Subcutaneous abdominal adipose tissue (tissue), 5 donors: ENCODE data around the gene MRC1.

ENCODE experiments used
- H3K27ac ChIP-seq: one replicate; pipeline ENCODE4 v1.7.0; 2013; ENCODE audit warnings: low read depth, mild to moderate bottlenecking, inconsistent platforms, low read length, moderate library complexity
- H3K27me3 ChIP-seq, 5 donors: one replicate each; pipeline ENCODE4 v1.7.0; 2013; ENCODE audit warnings: low read length in 5 of 5, inconsistent platforms in 1 of 5; ENCODE audit not compliant: control insufficient read depth in 5 of 5, insufficient read depth in 4 of 5
- H3K36me3 ChIP-seq, 5 donors: one replicate each; pipeline ENCODE4 v1.7.0; 2013; ENCODE audit warnings: low read length in 5 of 5; ENCODE audit not compliant: control insufficient read depth in 5 of 5, insufficient read depth in 5 of 5
- H3K4me1 ChIP-seq, 5 donors: one replicate each; pipeline ENCODE4 v1.7.0; 2013; ENCODE audit warnings: low read length in 5 of 5, mild to moderate bottlenecking in 3 of 5, moderate library complexity in 1 of 5; ENCODE audit not compliant: control insufficient read depth in 5 of 5, insufficient read depth in 5 of 5
- H3K4me3 ChIP-seq, 5 donors: one replicate each; pipeline ENCODE4 v1.7.0; 2013; ENCODE audit warnings: low read length in 5 of 5, low read depth in 1 of 5
- H3K9ac ChIP-seq, 5 donors: one replicate each; pipeline ENCODE4 v1.7.0; 2013; ENCODE audit warnings: low read length in 5 of 5, mild to moderate bottlenecking in 4 of 5, moderate library complexity in 3 of 5
- H3K9me3 ChIP-seq, 5 donors: one replicate each; pipeline ENCODE4 v1.7.0; 2013; ENCODE audit warnings: low read length in 5 of 5; ENCODE audit not compliant: control insufficient read depth in 5 of 5
- donor health status: healthy.
- donor health status: healthy.
- donor health status: healthy.
- donor health status: healthy.
- donor health status: healthy.

Gene MRC1

GRCh38 chr10:17836942-17837341 lies 27.8 kb downstream of the MRC1 start:
- Histone ChIP-seq H3K9ac (peak overlapping the region in 1 of 5 donors; percentile 41), H3K36me3 (peaks cover 0 to 4% (median 0%) of the 10 kb centered on the region in 5 donors), H3K27me3 (peaks cover 0 to 8% (median 3%) of the 10 kb centered on the region in 5 donors), H3K4me3 (peak overlapping the region; percentile 22 to 57 (median 27)), H3K27ac (no peak overlapping the region), H3K4me1 (peaks cover 0 to 28% (median 16%) of the 10 kb centered on the region in 5 donors), H3K9me3 (no peaks in the 10 kb centered on the region)

DNA sequence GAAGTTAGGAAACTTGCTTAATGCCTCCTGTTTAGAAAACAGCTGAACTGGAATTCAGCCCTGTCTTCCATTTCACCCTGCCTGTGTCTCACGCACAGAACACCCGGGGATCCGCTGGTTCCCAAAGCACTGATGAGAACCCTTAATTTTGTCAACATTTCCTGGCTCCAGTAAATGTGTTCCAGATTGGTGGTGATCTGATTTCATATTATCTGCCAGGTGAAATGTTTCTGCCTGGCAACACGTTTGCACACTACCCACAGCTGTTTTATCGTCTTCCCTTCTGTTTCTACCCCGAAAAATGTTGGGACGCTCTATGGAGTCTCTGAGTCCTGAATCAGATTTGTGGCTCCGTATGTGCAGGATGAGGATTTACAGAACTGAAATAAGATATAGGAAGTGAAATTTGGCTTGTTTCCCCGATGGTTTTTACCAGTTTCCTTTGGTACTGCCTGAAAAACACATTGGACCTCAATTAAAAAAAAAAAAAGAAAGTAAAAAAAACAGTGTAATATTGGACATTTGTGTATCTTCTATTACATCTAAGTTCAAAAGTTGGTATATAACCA lies 29.0 kb downstream of the MRC1 start:
- Histone ChIP-seq H3K4me1 (peaks cover 0 to 28% (median 16%) of the 10 kb centered on the region in 5 donors), H3K27me3 (peaks cover 0 to 8% (median 3%) of the 10 kb centered on the region in 5 donors), H3K36me3 (peaks cover 0 to 4% (median 0%) of the 10 kb centered on the region in 5 donors), H3K4me3 (no peak overlapping the region), H3K27ac (no peak overlapping the region), H3K9me3 (no peaks in the 10 kb centered on the region), H3K9ac (no peak overlapping the region)

- H3K9me3 ChIP-seq: no peaks in the 10 kb centered on the region
- no peaks in the 10 kb centered on the region for H3K36me3 ChIP-seq
- peaks cover 0 to 21% (median 12%) of the 10 kb centered on the region in 5 donors for H3K4me1 ChIP-seq
- no peak overlapping the region for H3K9ac ChIP-seq
- H3K27ac ChIP-seq: no peak overlapping the region
- peaks cover 0 to 3% (median under 1%) of the 10 kb centered on the region in 5 donors for H3K27me3 ChIP-seq
- H3K4me3 ChIP-seq: no peak overlapping the region
These were observed 31.9 kb downstream of the MRC1 start for GRCh38 chr10:17841050-17841449.

DNA sequence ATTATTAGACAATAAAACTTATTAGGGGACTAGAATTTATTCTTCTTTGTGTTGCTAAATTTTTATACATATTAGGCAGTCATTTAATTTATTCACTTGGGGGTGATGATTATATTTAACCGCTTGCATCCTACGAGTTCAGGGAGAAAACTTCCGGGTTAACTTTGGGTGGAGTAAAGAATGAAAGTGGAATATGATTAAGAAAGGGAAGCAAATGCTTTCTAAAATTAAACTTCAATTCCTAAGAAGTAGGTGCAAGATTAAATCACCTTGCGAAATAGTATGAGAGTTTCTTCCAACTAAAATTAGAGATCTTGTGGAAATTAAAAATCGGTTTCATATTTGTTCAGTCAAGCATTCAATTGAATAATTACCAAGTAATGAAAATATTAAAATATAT lies 33.5 kb downstream of the MRC1 start:
- peaks cover 0 to 3% (median 0%) of the 10 kb centered on the region in 5 donors for H3K36me3 ChIP-seq
- peaks cover 0 to 10% (median 0%) of the 10 kb centered on the region in 5 donors for H3K4me1 ChIP-seq
- H3K9me3 ChIP-seq: no peaks in the 10 kb centered on the region
- peaks cover 0 to 3% (median 0%) of the 10 kb centered on the region in 5 donors for H3K27me3 ChIP-seq
- no peak overlapping the region for H3K4me3 ChIP-seq
- no peak overlapping the region for H3K27ac ChIP-seq
- H3K9ac ChIP-seq: no peak overlapping the region

DNA sequence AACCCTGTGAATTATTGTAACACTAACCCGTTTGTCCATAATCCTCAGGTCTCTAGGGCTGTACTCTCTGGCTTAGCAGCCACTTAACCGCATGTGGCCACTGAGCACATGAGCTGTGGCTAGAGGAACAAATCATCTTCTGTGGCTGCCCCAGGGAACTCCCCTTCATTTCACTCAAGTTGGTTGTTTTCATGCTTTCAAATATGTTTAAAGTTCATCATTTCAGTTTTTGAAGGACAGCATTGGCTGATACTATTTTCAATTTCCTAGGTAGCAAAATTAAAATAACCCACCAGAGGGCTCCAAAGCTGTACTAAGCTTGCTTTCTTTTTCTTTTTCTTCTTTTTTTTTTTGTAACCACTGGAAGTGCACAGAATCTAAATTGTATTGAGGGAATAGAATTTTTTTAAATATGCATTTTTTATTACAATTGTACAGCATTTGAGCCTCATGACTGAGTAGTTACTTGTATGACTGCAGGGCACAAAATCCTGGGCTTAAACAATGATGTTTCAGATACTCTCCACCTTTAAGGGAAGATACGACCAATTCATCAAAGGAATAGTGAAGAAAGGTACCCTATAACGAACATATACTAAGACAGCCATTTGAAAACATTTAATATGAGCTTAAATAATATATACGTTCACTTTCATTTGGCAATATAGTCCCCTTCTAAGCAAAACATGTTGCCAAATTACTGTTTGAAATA lies 38.6 kb downstream of the MRC1 start:
- no peak overlapping the region for H3K9ac ChIP-seq
- H3K36me3 ChIP-seq: peaks cover 0 to 3% (median 0%) of the 10 kb centered on the region in 5 donors
- no peak overlapping the region for H3K4me3 ChIP-seq
- no peaks in the 10 kb centered on the region for H3K9me3 ChIP-seq
- H3K27me3 ChIP-seq: no peaks in the 10 kb centered on the region
- no peak overlapping the region for H3K27ac ChIP-seq
- peaks cover 0 to 11% (median 7%) of the 10 kb centered on the region in 5 donors for H3K4me1 ChIP-seq

DNA sequence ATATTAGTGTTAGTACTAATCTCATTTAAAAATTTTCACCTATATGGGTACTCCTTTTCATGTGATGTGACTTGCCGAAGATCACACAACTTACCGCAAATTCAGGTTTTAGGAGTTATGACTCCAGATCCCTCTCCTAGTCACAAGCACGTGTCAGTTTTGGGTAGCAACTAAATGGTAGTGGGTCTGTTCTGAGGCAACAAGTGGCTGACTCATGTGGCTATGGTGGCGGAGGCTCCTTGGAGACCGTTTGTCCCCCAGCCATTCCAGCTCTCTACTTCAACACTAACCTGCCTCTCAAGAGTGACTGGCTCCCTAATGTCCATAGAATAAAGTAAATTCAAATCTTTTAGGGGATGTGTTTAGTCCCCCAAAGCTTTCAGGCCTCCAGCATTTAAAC lies 39.5 kb downstream of the MRC1 start:
- Histone ChIP-seq H3K27ac (no peak overlapping the region), H3K27me3 (no peaks in the 10 kb centered on the region), H3K4me3 (no peak overlapping the region), H3K9me3 (no peaks in the 10 kb centered on the region), H3K9ac (no peak overlapping the region), H3K4me1 (peaks cover 0 to 11% (median 7%) of the 10 kb centered on the region in 5 donors), H3K36me3 (peaks cover 0 to 3% (median 0%) of the 10 kb centered on the region in 5 donors)

GRCh38 chr10:17850501-17850900 lies 41.4 kb downstream of the MRC1 start:
- no peak overlapping the region for H3K9ac ChIP-seq
- H3K36me3 ChIP-seq: peaks cover 0 to 3% (median 0%) of the 10 kb centered on the region in 5 donors
- no peaks in the 10 kb centered on the region for H3K27me3 ChIP-seq
- H3K9me3 ChIP-seq: no peaks in the 10 kb centered on the region
- H3K27ac ChIP-seq: no peak overlapping the region
- H3K4me3 ChIP-seq: no peak overlapping the region
- peaks cover 0 to 11% (median 9%) of the 10 kb centered on the region in 5 donors for H3K4me1 ChIP-seq

DNA sequence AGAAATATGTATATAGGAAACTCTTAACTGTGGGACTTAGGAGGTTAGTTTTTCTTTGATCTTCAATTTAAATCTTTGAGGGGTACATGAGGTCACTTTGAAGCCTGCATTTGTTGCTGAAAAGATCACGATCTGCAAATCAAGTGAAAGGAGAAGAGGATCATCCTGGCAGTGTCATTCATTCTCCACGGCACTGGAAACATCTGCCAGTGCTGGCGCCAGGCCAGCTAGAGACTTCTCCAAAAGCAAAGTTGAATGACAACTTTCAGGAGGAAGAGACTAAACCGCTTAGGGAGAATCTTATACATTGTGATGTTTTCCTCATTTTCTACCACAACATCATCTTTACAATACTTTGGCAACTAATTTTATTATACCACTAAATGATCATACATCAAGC lies 42.5 kb downstream of the MRC1 start:
- no peaks in the 10 kb centered on the region for H3K27me3 ChIP-seq
- H3K4me1 ChIP-seq: peaks cover 0 to 11% (median 9%) of the 10 kb centered on the region in 5 donors
- H3K9me3 ChIP-seq: no peaks in the 10 kb centered on the region

DNA sequence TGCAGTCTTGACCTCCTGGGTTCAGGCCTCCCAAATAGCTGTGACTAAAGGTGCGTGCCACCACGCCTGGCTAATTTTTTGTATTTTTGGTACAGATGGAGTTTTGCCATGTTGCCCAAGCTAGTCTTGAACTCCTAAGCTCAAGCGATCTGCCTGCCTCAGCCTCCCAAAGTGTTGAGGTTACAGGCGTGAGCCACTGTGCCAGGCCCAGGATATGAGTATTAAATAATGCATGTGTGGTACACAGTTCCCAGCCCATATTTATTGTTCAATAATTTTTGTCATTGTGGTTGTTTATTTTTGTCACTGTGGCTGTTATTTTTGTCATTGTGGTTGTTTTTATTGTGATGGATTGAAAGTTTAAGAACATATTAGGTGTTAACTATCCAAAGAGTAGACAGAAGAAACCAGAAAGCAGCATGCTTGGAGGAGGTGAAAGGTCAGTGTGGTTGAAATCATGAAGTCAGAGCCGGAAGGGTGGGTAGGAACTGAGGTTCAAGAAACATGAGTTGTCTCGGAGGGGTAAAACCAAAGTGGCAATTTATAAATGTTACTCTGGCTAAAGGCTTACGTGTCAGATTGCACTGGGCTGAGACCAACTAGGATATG lies 45.0 kb downstream of the MRC1 start:
- H3K4me3 ChIP-seq: no peak overlapping the region
- H3K36me3 ChIP-seq: no peaks in the 10 kb centered on the region
- H3K9ac ChIP-seq: no peak overlapping the region
- H3K4me1 ChIP-seq: peaks cover 0 to 11% (median 7%) of the 10 kb centered on the region in 5 donors
- no peak overlapping the region for H3K27ac ChIP-seq
- no peaks in the 10 kb centered on the region for H3K27me3 ChIP-seq
- no peaks in the 10 kb centered on the region for H3K9me3 ChIP-seq

More for the DNA sequence above, 42.5 kb downstream of the MRC1 start:
- no peak overlapping the region for H3K4me3 ChIP-seq
- H3K27ac ChIP-seq: no peak overlapping the region
- H3K9ac ChIP-seq: no peak overlapping the region
- H3K36me3 ChIP-seq: peaks cover 0 to 2% (median 0%) of the 10 kb centered on the region in 5 donors

DNA sequence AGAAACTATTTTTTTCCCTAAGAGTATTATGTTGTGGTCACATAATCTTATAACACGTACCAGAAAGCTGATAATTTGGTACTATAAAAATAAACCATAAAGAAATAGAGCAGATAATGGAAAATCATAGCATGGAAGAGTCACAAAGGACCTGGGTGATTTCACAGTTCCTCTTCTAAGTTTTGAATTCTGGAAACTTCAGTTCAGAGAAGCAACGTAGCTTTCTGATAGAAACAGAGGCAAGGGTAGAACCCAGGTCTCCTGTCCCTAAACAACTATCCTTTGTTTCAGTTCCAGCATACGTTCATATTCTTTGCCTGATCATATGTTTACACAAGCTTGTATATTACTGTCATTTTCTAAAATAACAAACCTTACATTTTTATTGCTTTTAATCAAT lies 47.9 kb downstream of the MRC1 start:
- Histone ChIP-seq H3K27ac (no peak overlapping the region), H3K9me3 (no peaks in the 10 kb centered on the region), H3K9ac (no peak overlapping the region), H3K4me3 (no peak overlapping the region), H3K4me1 (peaks cover 0 to 6% (median 0%) of the 10 kb centered on the region in 5 donors), H3K36me3 (peaks cover 0 to 6% (median 0%) of the 10 kb centered on the region in 5 donors), H3K27me3 (no peaks in the 10 kb centered on the region)
